Smooth muscle cell (in vitro differentiated cells): ENCODE results near the gene SLC6A9. TPM values are rescaled to one million over a fixed set of nuclear protein-coding genes. Genes with fewer than 3 reads are reported as not detected.

ENCODE experiments used
- DNase-seq: peaks from one replicate; lab custom pipeline; 2025; ENCODE audit not compliant: unreplicated experiment; lab: John Stamatoyannopoulos, UW
- H2AFZ ChIP-seq: fragments of 200-600 bp; sonication (generic); 2 replicates; pipeline ENCODE4 v1.6.0; 2016; ENCODE audit warnings: antibody characterized with exemption, low read depth, mild to moderate bottlenecking
- H3F3A ChIP-seq: fragments of 200-600 bp; sonication (generic); 2 replicates; pipeline ENCODE4 v1.6.0; 2017; ENCODE audit warnings: antibody characterized with exemption, low read depth
- H3K27ac ChIP-seq: fragments of 200-600 bp; sonication (generic); 2 replicates; pipeline ENCODE4 v1.5.1; 2016; ENCODE audit warnings: low read depth, mild to moderate bottlenecking
- H3K27me3 ChIP-seq: fragments of 200-600 bp; sonication (generic); 2 replicates; pipeline ENCODE4 v1.6.1; 2016; ENCODE audit warnings: low read depth, mild to moderate bottlenecking
- H3K36me3 ChIP-seq: fragments of 200-600 bp; sonication (generic); 2 replicates; pipeline ENCODE4 v1.5.1; 2016; ENCODE audit warnings: low read depth
- H3K4me1 ChIP-seq: fragments of 200-600 bp; sonication (generic); 2 replicates; pipeline ENCODE4 v1.5.1; 2016; ENCODE audit warnings: low read depth
- H3K4me2 ChIP-seq: fragments of 200-600 bp; sonication (generic); 2 replicates; pipeline ENCODE4 v1.6.0; 2016; ENCODE audit warnings: mild to moderate bottlenecking
- H3K4me3 ChIP-seq: fragments of 200-600 bp; sonication (generic); 2 replicates; pipeline ENCODE4 v1.5.1; 2016; ENCODE audit warnings: mild to moderate bottlenecking
- H3K79me2 ChIP-seq: fragments of 200-600 bp; sonication (generic); 2 replicates; pipeline ENCODE4 v1.6.0; 2016; ENCODE audit warnings: low read depth, mild to moderate bottlenecking
- H3K9ac ChIP-seq: fragments of 200-600 bp; sonication (generic); 2 replicates; pipeline ENCODE4 v1.6.0; 2016; ENCODE audit warnings: low read depth
- H3K9me3 ChIP-seq: fragments of 200-600 bp; sonication (generic); replicated peaks from 2 replicates; pipeline ENCODE4 v1.5.1; 2016; ENCODE audit warnings: low read depth
- H4K20me1 ChIP-seq: fragments of 200-600 bp; sonication (generic); 2 replicates; pipeline ENCODE4 v1.6.0; 2016; ENCODE audit warnings: low read depth
- CTCF ChIP-seq: fragments of 200-600 bp; sonication (generic); IDR thresholded peaks from 2 replicates; pipeline ENCODE4 v1.5.1; 2017; ENCODE audit warnings: borderline replicate concordance, mild to moderate bottlenecking, antibody characterized with exemption; ENCODE audit not compliant: insufficient read depth, poor library complexity, severe bottlenecking
- WGBS: methylation state at CpG from one replicate; pipeline ENCODE4 v1.1.7; 2016; ENCODE audit warnings: low lambda C conversion rate; 5-methylcytosine and 5-hydroxymethylcytosine counted together
- polyA plus RNA-seq: library from polyadenylated mRNA; unstranded; fragments of >200 nt; fragmentation: Nextera tagmentation; extraction: Ambion mirVana; gene quantifications from 2 replicates; pipeline ENCODE4 v1.2.1, GENCODE V29; 2016
- total RNA-seq: library from RNA; depleted of rRNA; stranded (reverse); fragments of >200 nt; gene quantifications from 2 replicates; pipeline ENCODE4 v1.2.3, GENCODE V29; 2014

Gene SLC6A9
- total and polyA plus RNA-seq, 2 experiments from 2014 or later: 10.2 to 25.8 TPM

GRCh38 chr1:43961692-43962091, 69.6 kb downstream of the SLC6A9 start:
- H3K79me2 ChIP-seq: no peaks in the 10 kb centered on the region
- H3K27ac ChIP-seq: no peak overlapping the region
- H3K4me3 ChIP-seq: no peak overlapping the region
- no peaks in the 10 kb centered on the region for H3K27me3 ChIP-seq
- no peak for TF ChIP-seq CTCF
- no peaks in the 10 kb centered on the region for H3F3A ChIP-seq
- no peaks in the 10 kb centered on the region for H4K20me1 ChIP-seq
- no peak for DNase-seq
- H3K4me2 ChIP-seq: no peak overlapping the region
- H3K9ac ChIP-seq: no peak overlapping the region
- no peaks in the 10 kb centered on the region for H3K4me1 ChIP-seq
- 93% methylated on average over 3 of the region's 3 CpGs for WGBS
- no peaks in the 10 kb centered on the region for H3K36me3 ChIP-seq
- no peak overlapping the region for H2AFZ ChIP-seq
- H3K9me3 ChIP-seq: no peaks in the 10 kb centered on the region

GRCh38 chr1:43960798-43961197, 70.5 kb downstream of the SLC6A9 start:
- H3K9me3 ChIP-seq: no peaks in the 10 kb centered on the region

GRCh38 chr1:43958351-43959255, 72.7 kb downstream of the SLC6A9 start:
- TF ChIP-seq CTCF: no peak
- 92% methylated on average over 9 of the region's 9 CpGs for WGBS
- no peaks in the 10 kb centered on the region for H3K27me3 ChIP-seq
- no peaks in the 10 kb centered on the region for H3K9me3 ChIP-seq
- H3K4me2 ChIP-seq: no peak overlapping the region
- no peaks in the 10 kb centered on the region for H3K79me2 ChIP-seq
- no peak overlapping the region for H3K27ac ChIP-seq
- no peak overlapping the region for H3K9ac ChIP-seq
- peaks cover 22% of the 10 kb centered on the region for H4K20me1 ChIP-seq
- no peak for DNase-seq
- no peak overlapping the region for H2AFZ ChIP-seq
- H3F3A ChIP-seq: no peaks in the 10 kb centered on the region
- no peaks in the 10 kb centered on the region for H3K4me1 ChIP-seq
- H3K4me3 ChIP-seq: no peak overlapping the region
- H3K36me3 ChIP-seq: no peaks in the 10 kb centered on the region

More at GRCh38 chr1:43960798-43961197, 70.5 kb downstream of the SLC6A9 start:
- H4K20me1 ChIP-seq: no peaks in the 10 kb centered on the region
- WGBS: 92% methylated on average over 7 of the region's 8 CpGs
- no peaks in the 10 kb centered on the region for H3K4me1 ChIP-seq
- H3K79me2 ChIP-seq: no peaks in the 10 kb centered on the region
- no peak for DNase-seq
- no peak overlapping the region for H3K4me2 ChIP-seq
- no peak overlapping the region for H3K4me3 ChIP-seq
- H3K9ac ChIP-seq: no peak overlapping the region
- H3K36me3 ChIP-seq: no peaks in the 10 kb centered on the region
- no peak overlapping the region for H2AFZ ChIP-seq
- H3K27ac ChIP-seq: no peak overlapping the region
- no peak for TF ChIP-seq CTCF
- H3F3A ChIP-seq: no peaks in the 10 kb centered on the region
- no peaks in the 10 kb centered on the region for H3K27me3 ChIP-seq
